Measurements from ENCODE around the gene SLC9A5.

SLC9A5 gene

DNA sequence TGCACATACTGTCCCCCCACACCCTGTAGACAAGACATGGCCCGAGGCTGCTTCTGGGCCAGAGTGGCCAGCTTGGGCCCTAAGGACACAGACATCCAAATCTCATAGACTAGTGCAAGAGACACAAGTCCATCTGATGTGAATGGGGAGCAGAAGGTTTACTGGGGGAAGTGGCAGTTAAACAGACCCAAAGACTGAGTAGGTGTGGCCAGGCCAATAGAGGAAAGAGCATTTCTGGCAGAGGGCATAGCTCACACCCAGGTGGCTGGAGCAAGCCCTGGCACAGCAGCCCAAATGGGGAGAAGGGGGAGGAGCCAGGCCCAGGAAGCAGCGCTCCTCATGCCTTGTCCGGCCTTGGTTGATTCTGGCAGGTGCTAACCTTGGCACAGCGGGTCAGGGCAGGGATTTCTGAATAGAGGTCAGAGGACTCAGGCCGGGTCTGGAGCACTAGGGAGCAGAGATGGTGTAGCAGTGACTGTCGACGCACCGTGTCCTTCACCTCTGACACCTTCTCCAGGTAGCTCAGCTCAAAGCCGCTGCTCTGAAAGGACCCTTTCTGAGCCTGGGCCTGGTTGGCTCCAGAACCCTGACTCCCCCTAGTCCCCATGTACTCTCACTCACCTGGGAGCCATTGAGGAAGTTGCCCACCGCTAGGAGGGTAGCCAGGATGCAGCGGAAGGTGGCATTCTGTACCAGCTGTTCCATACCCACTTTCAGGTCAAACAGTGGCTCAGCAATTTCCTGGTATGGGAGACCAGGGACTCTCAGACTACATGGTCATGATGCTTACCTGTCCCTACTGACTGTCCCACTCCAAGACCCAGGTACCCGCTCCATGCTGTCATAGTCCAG lies 17.7 kb upstream of the SLC9A5 start:
- no peak for DNase-seq (ENCODE audit: extremely low spot score)
- ChIA-PET CTCF (no interaction called here), POLR2A (interaction anchor here (1.5 to 1.9 kb wide), 2 partner anchors 12 to 15 kb away, joined by 4 to 5 read pairs; no protein-coding TSS in a partner anchor)
- TF ChIP-seq SP1 (IDR thresholded peaks at IDR 0.05) (no peak), LEF1 (IDR thresholded peaks at IDR 0.05; ENCODE audit: borderline replicate concordance) (no peak), ARNT (IDR thresholded peaks at IDR 0.05) (no peak), TARDBP (IDR thresholded peaks at IDR 0.05) (no peak), FOXA1 (IDR thresholded peaks at IDR 0.05) (no peak), ZNF384 (IDR thresholded peaks at IDR 0.05) (no peak), NFRKB (IDR thresholded peaks at IDR 0.05) (no peak)

DNA sequence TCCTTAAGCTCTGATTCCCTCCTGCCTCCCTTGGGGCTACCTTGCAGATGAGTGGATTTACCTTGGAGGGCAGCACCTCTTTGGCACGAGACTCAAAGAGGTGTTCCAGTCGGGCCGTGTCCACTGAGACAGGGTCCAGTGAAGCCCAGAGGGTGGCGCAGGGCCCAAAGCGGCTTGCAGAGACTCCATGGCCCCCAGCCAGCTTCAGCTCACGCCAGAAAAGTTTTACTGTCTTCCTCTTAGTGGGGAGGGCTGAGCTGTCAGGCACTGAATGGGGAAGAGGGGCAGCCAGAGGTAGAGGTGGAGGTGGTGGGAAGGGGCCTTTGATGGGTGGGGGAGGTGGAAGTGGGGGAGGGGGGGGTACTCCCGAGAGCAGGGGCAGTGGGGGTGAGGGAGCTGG lies 15.2 kb upstream of the SLC9A5 start:
- CTCF ChIA-PET, result no interaction called here
- TF ChIP-seq BHLHE40 (IDR thresholded peaks at IDR 0.05; ENCODE audit: borderline replicate concordance), result no peak
- TF ChIP-seq SUZ12 (IDR thresholded peaks at IDR 0.05), result no peak
- TF ChIP-seq CTBP1 (IDR thresholded peaks at IDR 0.05; ENCODE audit: borderline replicate concordance), result no peak
- no peak for TF ChIP-seq ARNT (IDR thresholded peaks at IDR 0.05)
- no peak for TF ChIP-seq FOXM1 (IDR thresholded peaks at IDR 0.05; ENCODE audit: borderline replicate concordance)
- TF ChIP-seq LEF1 (IDR thresholded peaks at IDR 0.05; ENCODE audit: borderline replicate concordance), result no peak
- no peak for TF ChIP-seq TARDBP (IDR thresholded peaks at IDR 0.05)
- TF ChIP-seq HDGF (IDR thresholded peaks at IDR 0.05; ENCODE audit: borderline replicate concordance), result no peak
- no peak for TF ChIP-seq ZNF384 (IDR thresholded peaks at IDR 0.05)
- TF ChIP-seq SP1 (IDR thresholded peaks at IDR 0.05), result no peak
- no peak for TF ChIP-seq L3MBTL2 (conservative IDR thresholded peaks at IDR 0.05)
- TF ChIP-seq NFRKB (IDR thresholded peaks at IDR 0.05), result no peak
- TF ChIP-seq ELF4 (IDR thresholded peaks at IDR 0.05), result no peak
- TF ChIP-seq, protein P1, sequence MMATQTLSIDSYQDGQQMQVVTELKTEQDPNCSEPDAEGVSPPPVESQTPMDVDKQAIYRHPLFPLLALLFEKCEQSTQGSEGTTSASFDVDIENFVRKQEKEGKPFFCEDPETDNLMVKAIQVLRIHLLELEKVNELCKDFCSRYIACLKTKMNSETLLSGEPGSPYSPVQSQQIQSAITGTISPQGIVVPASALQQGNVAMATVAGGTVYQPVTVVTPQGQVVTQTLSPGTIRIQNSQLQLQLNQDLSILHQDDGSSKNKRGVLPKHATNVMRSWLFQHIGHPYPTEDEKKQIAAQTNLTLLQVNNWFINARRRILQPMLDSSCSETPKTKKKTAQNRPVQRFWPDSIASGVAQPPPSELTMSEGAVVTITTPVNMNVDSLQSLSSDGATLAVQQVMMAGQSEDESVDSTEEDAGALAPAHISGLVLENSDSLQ (IDR thresholded peaks at IDR 0.05), result no peak
- TF ChIP-seq FOXA1 (IDR thresholded peaks at IDR 0.05), result no peak
- TF ChIP-seq FOXK2 (IDR thresholded peaks at IDR 0.05), result no peak
- POLR2A ChIA-PET, result interaction anchor here (0.7 to 0.9 kb wide), 2 partner anchors 9 to 11 kb away, joined by 3 to 4 read pairs; no protein-coding TSS in a partner anchor
- no peak for DNase-seq (ENCODE audit: extremely low spot score)

DNA sequence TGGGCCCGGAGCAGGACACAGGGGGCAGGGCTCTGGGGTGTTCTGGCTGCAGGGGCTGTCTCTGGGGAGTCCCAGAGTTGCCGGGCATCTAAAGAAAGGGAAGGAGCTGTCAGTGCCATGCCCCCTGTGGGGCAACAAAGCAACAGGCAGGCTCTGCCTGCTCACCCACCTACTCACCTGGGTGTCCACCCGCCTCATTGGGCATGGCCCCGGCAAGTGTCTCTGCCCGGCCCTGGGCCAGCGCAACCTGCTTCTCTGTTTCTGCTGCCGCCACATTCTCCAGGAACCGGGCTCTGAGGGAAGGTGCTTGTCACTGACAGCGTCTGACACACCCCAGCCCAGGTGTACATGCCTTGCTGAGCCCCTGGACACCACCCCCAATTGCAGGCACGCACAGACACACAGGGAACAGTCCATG lies 14.6 kb upstream of the SLC9A5 start:
- ChIA-PET POLR2A (interaction anchor here (0.7 to 0.9 kb wide), 2 partner anchors 8 to 11 kb away, joined by 3 to 4 read pairs; no protein-coding TSS in a partner anchor), CTCF (no interaction called here)
- DNase-seq (ENCODE audit: extremely low spot score), result no peak
- TF ChIP-seq LEF1 (IDR thresholded peaks at IDR 0.05; ENCODE audit: borderline replicate concordance) (no peak), FOXM1 (IDR thresholded peaks at IDR 0.05; ENCODE audit: borderline replicate concordance) (no peak), ZNF384 (IDR thresholded peaks at IDR 0.05) (no peak), SUZ12 (IDR thresholded peaks at IDR 0.05) (no peak), L3MBTL2 (conservative IDR thresholded peaks at IDR 0.05) (no peak), BHLHE40 (IDR thresholded peaks at IDR 0.05; ENCODE audit: borderline replicate concordance) (no peak), NFRKB (IDR thresholded peaks at IDR 0.05) (no peak), CTBP1 (IDR thresholded peaks at IDR 0.05; ENCODE audit: borderline replicate concordance) (no peak), TARDBP (IDR thresholded peaks at IDR 0.05) (no peak), FOXA1 (IDR thresholded peaks at IDR 0.05) (no peak), FOXK2 (IDR thresholded peaks at IDR 0.05) (no peak), HDGF (IDR thresholded peaks at IDR 0.05; ENCODE audit: borderline replicate concordance) (no peak), ARNT (IDR thresholded peaks at IDR 0.05) (no peak), ELF4 (IDR thresholded peaks at IDR 0.05) (no peak), SP1 (IDR thresholded peaks at IDR 0.05) (no peak)
- TF ChIP-seq, protein P1 (IDR thresholded peaks at IDR 0.05), result no peak

DNA sequence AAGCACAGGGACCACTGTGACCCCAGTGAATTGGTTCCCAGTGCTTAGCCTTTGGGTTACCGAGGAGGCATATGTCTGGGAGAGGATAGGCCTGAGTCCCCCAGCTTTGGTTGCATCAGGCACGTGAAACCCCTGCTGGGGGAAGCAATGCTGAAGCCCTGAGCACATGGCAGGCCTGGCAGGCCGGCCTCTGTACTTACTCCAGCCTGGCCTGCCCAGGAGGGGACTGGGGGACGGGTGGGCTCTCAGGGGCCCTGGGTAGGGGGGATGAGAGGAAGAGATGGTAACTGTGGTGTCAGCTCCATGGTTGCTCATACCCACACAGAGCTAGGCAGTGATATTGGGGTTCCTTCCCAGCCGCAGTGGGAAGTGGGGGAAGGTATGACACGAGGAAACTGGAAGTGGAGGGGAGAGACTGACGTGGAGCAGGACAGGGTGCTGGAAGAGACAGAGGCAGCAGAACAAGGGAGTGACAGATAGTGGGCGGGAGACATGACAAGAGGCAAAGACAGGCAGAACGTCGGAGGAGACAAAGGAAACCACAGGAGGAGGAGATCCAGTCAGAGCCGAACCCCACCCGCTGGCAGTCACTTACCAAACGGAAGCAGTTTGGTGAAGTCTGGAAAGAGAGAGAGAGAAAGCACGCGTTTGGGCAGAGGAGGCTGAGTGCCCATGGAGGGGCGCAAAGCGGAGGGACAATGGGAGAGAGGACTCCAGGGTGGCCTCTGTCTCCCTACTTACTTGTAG lies 12.8 kb upstream of the SLC9A5 start:
- CTCF ChIA-PET, result no interaction called here
- no peak for DNase-seq (ENCODE audit: extremely low spot score)
- TF ChIP-seq FOXM1 (IDR thresholded peaks at IDR 0.05; ENCODE audit: borderline replicate concordance), result no peak
- no peak for TF ChIP-seq BHLHE40 (IDR thresholded peaks at IDR 0.05; ENCODE audit: borderline replicate concordance)
- no peak for TF ChIP-seq ELF4 (IDR thresholded peaks at IDR 0.05)
- TF ChIP-seq TARDBP (IDR thresholded peaks at IDR 0.05), result no peak
- TF ChIP-seq SP1 (IDR thresholded peaks at IDR 0.05), result no peak
- TF ChIP-seq L3MBTL2 (conservative IDR thresholded peaks at IDR 0.05), result no peak
- TF ChIP-seq SUZ12 (IDR thresholded peaks at IDR 0.05), result no peak
- POLR2A ChIA-PET, result interaction anchor here (1.1 to 4.9 kb wide), 4 partner anchors 9 to 275 kb away, joined by 3 to 41 read pairs (median 12); partner anchors contain the start of genes CES3, FHOD1, SLC9A5 and TMEM208

DNA sequence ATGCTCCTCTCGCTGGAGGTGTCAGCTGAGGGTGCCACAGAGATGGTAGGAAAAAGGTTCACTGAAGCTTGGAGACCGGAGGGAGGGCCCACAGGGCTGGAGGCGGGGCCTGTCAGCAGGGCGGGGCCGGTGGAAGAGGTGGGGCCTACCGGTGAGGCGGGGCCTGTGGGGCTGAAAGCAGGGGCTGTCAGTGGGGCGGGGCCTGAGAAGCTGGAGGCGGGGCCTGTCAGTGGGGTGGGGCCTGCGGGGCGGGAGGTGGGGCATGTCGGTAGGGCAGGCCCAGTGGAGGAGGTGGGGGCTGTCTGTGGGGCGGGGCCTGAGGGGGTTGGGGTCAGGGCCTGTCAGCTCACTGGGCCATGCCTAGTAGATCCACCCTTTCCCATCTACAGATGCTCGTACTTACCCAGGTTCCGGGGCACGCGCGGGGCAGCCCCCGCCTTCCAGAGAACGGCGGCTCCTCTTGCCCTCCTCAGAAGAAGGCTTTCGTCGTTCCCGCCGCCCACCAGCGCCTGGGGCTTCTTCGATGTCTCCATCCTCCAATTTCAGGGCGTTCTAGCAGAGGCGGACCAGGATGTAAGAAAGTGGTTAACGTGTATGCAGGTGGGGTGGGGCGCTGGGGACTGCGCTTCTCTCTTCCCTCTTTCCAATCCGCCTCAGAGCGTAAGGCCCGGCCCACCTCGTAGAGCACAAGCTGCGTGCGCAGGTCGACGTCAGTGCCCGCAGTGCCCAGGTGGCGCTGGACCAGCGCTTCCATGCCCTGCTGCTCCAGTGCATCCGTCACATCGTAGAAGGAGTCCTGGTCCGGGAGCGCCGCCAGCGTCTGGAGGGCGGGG lies 12.0 kb upstream of the SLC9A5 start:
- peak; percentile 97 for DNase-seq (ENCODE audit: extremely low spot score)
- ChIA-PET CTCF (interaction anchor here (0.5 kb wide), 1 partner anchor 22 kb away, joined by 8 read pairs; no protein-coding TSS in a partner anchor), POLR2A (interaction anchor here (1.1 to 4.9 kb wide), 3 partner anchors 10 to 276 kb away, joined by 3 to 41 read pairs (median 22); partner anchors contain the start of genes CES3, FHOD1, SLC9A5 and TMEM208)
- TF ChIP-seq CTBP1 (IDR thresholded peaks at IDR 0.05; ENCODE audit: borderline replicate concordance) (no peak), FOXK2 (IDR thresholded peaks at IDR 0.05) (no peak), SUZ12 (IDR thresholded peaks at IDR 0.05) (no peak), FOXA1 (IDR thresholded peaks at IDR 0.05) (no peak)
- TF ChIP-seq, protein P1 (IDR thresholded peaks at IDR 0.05), result no peak

Measured in HEK293T (cell line).